C4-2B (cell line): ENCODE data around the gene ACTRT3.

Experiments
- ZFX ChIP-seq: fragments of 450-650 bp; IDR thresholded peaks from 2 replicates; pipeline ENCODE4 v1.6.1; 2017
- TF ChIP-seq, protein P1 (sequence below): fragments of 450-650 bp; conservative IDR thresholded peaks from 2 replicates; pipeline ENCODE4 v1.5.1; 2017; ENCODE audit warnings: mild to moderate bottlenecking

DNA sequence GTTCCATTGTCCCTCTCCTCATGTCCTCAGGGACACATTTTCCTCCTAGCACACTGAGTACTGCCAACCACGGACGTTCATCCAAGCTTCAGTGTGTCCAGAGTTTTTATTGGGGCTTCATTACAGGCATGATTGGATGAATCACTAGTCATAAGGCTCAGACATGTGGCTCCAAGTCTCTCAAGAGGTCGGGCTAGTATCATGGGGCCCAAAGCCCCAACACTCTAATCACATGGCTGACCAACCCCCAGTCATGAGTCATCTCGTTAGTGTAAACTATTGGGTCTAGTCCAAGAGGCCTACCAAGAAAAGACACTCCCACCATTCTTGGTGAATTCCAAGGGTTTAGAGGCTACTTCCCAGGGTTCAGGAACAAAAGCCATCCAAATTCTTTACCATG lies 8.9 kb downstream of the ACTRT3 start:
- TF ChIP-seq, protein P1, sequence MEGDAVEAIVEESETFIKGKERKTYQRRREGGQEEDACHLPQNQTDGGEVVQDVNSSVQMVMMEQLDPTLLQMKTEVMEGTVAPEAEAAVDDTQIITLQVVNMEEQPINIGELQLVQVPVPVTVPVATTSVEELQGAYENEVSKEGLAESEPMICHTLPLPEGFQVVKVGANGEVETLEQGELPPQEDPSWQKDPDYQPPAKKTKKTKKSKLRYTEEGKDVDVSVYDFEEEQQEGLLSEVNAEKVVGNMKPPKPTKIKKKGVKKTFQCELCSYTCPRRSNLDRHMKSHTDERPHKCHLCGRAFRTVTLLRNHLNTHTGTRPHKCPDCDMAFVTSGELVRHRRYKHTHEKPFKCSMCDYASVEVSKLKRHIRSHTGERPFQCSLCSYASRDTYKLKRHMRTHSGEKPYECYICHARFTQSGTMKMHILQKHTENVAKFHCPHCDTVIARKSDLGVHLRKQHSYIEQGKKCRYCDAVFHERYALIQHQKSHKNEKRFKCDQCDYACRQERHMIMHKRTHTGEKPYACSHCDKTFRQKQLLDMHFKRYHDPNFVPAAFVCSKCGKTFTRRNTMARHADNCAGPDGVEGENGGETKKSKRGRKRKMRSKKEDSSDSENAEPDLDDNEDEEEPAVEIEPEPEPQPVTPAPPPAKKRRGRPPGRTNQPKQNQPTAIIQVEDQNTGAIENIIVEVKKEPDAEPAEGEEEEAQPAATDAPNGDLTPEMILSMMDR = no peak
- no peak for TF ChIP-seq ZFX
